NCI-H748 (cell line): ENCODE results near the gene EPHX1.

Experiments used
- DNase-seq: peaks from one replicate; lab custom pipeline; 2025; ENCODE audit not compliant: unreplicated experiment; lab: John Stamatoyannopoulos, UW

The EPHX1 gene

GRCh38 chr1:225860107-225860506 lies 50.2 kb downstream of the EPHX1 start:
- no peak for DNase-seq

GRCh38 chr1:225860876-225861441 lies 51.0 kb downstream of the EPHX1 start:
- no peak for DNase-seq

- DNase-seq: no peak
These were observed 52.1 kb downstream of the EPHX1 start for GRCh38 chr1:225861834-225862580.

- DNase-seq: no peak
These were observed 52.6 kb downstream of the EPHX1 start for GRCh38 chr1:225862581-225862950.

- no peak for DNase-seq
These were observed 53.2 kb downstream of the EPHX1 start for GRCh38 chr1:225863167-225863566.

- no peak for DNase-seq
These were observed 55.6 kb downstream of the EPHX1 start for GRCh38 chr1:225865514-225865913.

- DNase-seq: no peak
These were observed 56.3 kb downstream of the EPHX1 start for GRCh38 chr1:225866061-225866837.

GRCh38 chr1:225866981-225867380 lies 57.1 kb downstream of the EPHX1 start:
- DNase-seq: no peak

GRCh38 chr1:225868631-225869330 lies 58.9 kb downstream of the EPHX1 start:
- DNase-seq: peak; percentile 91

- peak; percentile 87 for DNase-seq
These were observed 61.0 kb downstream of the EPHX1 start for GRCh38 chr1:225870911-225871310.

- peak; percentile 97 for DNase-seq
These were observed 61.6 kb downstream of the EPHX1 start for GRCh38 chr1:225871359-225872074.

- DNase-seq: no peak
These were observed 62.1 kb downstream of the EPHX1 start for GRCh38 chr1:225872075-225872430.

- DNase-seq: no peak
These were observed 63.4 kb downstream of the EPHX1 start for GRCh38 chr1:225873281-225873850.

GRCh38 chr1:225874431-225874830 lies 64.5 kb downstream of the EPHX1 start:
- DNase-seq: no peak

- DNase-seq: peak; percentile 22
These were observed 65.3 kb downstream of the EPHX1 start for GRCh38 chr1:225875044-225875815.

GRCh38 chr1:225876900-225877510 lies 67.1 kb downstream of the EPHX1 start:
- no peak for DNase-seq

GRCh38 chr1:225877580-225877979 lies 67.7 kb downstream of the EPHX1 start:
- peak; percentile 18 for DNase-seq

- no peak for DNase-seq
These were observed 68.4 kb downstream of the EPHX1 start for GRCh38 chr1:225878282-225878681.

- no peak for DNase-seq
These were observed 69.7 kb downstream of the EPHX1 start for GRCh38 chr1:225879521-225880221.
